GM18870 (cell line): ENCODE data around the gene ITGAX.
"Not testable (repeated sequence)": the region's sequence is repeated elsewhere in the genome, so short reads cannot be mapped to it uniquely, and the experiment has no call there.

Experiments used
- ATAC-seq: cut with Tn5 transposase; IDR thresholded peaks from one replicate; pipeline ENCODE4 v1.9.1; 2021; ENCODE audit warnings: moderate library complexity; ENCODE audit not compliant: unreplicated experiment

The ITGAX gene

DNA sequence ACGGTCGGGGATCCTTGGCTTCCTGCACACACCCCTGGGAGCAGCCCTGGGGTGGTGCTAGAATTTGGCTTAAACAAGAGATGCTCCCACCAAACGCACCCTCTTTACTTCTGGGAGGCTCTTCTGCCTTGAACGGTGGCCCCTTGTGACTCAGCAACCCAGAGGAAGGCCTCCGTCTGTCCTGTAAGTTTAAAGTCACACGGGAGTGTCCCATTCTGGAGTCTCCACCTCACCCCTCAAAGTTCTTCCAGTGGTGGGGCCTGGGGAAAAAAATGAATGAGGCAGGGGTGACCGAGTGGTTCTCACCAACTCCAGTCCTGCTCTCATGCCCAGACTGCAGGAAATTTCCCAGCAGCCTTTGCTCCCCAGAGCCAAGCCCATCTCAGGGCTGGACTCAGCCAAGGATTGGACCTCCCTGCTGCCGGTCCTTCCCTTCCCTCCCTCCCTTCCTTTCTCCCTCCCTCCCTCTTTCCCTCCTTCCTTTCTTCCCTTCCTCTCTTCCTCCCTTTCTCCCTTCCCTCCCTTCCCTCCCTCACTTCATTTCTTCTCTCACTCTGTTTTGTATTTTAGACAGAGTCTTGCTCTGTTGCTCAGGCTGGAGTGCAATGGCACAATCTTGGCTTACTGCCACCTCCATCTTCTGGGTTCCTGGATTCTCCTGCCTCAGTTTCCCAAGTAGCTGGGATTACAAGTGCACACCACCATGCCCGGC is 49.5 kb downstream of the ITGAX start:
- ATAC-seq: no peak

DNA sequence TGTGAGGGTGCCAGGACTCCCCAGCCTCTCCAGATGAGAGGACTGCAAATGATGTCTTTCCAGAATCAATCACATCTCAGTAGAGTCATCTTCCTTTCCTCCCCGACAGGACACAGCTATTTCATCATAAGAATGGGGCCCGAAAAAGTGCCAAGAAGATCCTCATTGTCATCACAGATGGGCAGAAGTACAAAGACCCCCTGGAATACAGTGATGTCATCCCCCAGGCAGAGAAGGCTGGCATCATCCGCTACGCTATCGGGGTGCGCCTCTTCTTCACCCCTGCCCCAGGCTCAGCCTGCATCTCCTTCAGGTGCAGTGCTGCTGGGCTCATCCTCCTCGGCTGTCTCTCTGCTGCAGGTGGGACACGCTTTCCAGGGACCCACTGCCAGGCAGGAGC is 52.4 kb downstream of the ITGAX start:
- ATAC-seq: no peak

DNA sequence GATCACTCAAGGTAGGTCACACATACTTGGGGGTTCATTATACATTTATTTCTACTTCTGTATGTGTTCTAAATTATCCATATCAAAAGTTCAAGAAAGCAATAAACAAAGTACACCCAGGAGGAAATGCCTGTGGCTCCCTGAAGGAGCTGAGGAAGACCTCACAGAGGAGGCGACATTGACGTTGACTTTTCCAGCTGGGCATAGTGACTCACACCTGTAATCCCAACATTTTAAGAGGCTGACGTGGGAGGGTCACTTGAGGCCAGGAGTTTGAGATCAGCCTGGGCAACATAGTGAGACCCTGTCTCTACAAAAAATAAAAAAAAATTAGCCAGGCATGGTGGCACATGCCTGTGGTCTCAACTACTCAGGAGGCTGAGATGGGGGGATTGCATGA is 54.5 kb downstream of the ITGAX start:
- ATAC-seq: no peak

DNA sequence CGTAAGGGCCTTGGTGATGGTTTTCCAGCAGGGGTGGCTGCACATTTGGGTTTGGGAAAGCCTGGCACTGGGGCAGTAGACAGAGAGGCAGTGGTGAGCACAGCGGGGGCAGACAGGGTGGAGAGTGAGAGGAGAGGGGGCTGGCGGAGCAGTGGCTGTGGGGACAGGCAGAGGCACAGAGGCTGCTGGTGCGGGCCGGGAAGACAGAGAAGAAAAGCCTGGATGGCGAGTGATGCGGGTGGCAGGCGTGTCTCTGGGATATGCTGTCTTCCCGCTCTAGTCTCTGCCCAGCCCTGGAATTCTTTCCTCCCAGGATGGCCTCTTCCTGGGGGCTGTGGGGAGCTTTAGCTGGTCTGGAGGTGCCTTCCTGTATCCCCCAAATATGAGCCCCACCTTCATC is 55.1 kb downstream of the ITGAX start:
- no peak for ATAC-seq

DNA sequence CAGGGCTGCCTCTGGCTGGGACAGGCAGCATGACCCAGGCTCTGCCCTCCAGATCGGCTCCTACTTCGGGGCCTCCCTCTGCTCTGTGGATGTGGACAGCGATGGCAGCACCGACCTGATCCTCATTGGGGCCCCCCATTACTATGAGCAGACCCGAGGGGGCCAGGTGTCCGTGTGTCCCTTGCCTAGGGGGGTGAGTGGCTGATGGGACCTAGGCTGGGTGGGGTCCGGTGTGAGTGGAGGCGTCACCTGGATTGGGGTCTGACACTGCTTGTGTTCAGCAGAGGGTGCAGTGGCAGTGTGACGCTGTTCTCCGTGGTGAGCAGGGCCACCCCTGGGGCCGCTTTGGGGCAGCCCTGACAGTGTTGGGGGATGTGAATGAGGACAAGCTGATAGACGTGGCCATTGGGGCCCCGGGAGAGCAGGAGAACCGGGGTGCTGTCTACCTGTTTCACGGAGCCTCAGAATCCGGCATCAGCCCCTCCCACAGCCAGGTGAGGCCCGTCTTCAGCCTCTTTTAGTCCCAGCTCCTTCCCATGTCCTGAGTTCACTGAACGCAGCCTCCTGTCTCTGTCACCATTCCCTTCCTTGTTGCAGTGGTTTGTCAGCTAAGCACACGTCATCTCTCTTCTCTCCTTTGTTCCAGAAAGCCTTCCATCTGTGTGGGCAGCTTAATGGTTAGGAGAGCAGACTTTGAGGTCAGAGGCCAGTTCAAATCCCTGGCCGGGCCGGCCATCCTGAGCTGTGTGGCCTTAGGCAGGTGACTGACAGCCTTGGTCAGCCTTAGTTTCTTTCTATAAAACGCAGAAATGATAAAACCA is 56.3 kb downstream of the ITGAX start:
- ATAC-seq: no peak

DNA sequence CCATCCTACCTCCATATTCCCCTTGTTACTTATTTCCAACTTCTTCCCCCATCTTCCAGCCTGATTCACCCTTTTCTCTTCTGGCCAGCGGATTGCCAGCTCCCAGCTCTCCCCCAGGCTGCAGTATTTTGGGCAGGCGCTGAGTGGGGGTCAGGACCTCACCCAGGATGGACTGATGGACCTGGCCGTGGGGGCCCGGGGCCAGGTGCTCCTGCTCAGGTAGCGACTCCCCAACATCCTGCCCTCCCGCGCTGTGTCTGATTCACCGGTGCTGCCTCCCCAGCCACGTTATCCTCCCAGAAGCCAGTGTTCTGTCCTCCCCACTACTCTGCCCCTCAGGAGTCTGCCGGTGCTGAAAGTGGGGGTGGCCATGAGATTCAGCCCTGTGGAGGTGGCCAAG is 57.8 kb downstream of the ITGAX start:
- ATAC-seq: no peak

DNA sequence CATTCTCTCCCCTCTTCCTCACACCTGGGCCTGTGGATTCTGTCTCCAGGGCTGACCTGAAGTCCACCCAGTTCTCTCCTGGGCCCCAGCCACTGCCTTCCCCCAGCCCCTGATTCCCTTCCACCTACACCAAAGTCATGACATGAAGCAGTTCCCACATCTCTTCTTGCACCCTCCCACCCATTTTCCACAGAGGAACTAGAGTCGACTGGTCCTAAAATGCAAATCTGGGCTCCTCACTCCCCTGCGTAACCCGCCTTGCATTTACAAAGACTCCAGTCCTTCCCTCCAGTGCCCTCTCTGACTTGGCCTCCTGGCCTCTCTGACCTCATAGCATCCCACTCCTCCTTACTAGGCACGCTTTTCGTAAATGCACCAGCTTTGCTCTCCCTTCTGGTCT is 58.4 kb downstream of the ITGAX start:
- ATAC-seq: no peak

DNA sequence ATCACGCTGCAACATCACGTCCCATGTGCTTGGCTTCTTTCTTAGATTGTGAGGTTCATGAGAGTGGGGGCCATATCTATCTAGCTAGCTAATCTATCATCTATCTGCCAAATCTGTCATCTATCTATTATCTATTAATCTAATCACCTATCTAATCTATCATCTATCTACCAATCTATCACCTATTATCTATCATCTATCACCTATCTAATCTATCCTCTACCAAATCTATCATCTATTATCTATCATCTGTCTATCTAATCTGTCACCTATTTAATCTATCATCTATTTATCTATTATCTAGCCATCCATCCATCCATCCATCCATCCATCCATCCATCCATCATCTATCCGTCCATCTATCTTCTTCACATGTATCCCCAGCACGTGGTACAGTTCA is 59.0 kb downstream of the ITGAX start:
- no peak for ATAC-seq

DNA sequence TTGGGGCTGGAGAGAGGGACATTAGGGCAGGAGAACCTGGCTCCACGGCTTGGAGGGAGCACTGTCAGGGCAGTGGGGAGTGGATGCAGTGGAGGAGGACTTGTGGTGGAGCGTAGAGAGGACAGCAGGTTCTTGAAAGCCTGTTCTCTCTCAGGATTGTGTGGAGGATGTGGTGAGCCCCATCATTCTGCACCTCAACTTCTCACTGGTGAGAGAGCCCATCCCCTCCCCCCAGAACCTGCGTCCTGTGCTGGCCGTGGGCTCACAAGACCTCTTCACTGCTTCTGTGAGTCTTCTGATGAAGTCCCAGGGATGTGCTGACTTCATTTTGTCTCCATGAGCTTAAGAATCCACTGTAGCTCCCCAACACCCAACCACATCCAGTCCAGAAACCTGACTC is 59.7 kb downstream of the ITGAX start:
- ATAC-seq: no peak

DNA sequence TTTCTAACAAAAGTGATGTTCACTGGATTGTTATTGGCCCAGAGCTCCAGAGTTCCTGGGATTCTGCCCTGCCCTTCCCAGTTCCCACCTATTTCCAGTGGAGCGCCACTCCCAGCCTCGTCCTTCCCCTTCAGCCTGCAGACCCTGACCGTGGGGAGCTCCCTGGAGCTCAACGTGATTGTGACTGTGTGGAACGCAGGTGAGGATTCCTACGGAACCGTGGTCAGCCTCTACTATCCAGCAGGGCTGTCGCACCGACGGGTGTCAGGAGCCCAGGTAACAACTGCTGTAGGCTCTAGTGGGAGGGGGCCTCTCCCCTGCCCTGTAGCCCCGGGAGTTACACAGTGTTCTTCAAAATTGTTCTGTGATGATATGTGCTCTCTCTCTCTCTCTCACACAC is 61.4 kb downstream of the ITGAX start:
- ATAC-seq: no peak

DNA sequence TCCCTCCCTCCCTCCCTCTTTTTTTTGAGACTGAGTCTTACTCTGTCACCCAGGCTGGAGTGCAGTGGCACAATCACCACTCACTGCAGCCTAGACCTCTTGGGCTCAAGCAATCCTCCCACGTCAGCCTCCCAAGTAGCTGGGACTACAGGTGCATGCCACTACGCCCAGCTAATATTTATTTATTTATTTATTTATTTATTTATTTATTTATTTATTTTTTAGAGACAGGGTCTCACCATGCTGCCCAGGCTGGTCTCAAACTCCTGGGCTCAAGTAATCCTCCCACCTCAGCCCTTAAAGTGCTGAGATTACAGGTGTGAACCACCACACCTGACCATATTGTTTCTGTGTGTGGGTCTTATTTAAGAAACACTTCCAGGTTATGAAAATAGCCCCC is 62.1 kb downstream of the ITGAX start:
- not testable (repeated sequence) for ATAC-seq

DNA sequence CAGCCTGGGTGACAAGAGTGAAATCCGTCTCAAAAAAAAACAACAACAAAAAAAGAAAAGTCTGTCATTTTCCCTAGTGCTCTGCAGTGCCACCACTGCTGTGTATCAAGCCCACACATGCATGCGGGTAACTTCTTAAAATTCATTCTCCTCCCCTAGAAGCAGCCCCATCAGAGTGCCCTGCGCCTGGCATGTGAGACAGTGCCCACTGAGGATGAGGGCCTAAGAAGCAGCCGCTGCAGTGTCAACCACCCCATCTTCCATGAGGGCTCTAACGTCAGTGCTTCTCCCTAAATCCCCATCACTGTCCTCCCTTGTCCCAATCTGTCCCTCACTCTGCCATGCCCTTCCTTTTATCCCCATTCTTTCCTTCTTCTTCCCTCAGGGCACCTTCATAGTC is 62.9 kb downstream of the ITGAX start:
- no peak for ATAC-seq

DNA sequence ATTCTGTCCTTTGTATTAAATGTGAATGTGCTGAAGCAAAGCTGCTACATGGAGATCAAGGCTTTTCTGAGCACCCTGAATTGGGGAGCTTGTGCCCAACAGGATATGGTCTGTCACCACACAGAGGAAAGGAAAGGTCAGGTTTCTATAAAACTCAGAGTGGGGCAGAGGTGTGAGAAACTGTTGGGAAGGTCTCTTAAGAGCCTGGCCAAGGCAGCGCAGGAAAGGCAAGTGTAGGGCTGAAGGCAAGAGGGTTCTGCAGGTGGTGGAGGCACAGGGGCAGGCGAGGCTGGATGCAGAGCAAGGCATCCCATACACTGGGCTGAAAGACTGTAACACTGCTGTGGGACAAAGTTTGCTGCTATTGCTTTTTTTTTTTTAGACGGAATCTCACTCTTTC is 65.1 kb downstream of the ITGAX start:
- ATAC-seq: no peak

DNA sequence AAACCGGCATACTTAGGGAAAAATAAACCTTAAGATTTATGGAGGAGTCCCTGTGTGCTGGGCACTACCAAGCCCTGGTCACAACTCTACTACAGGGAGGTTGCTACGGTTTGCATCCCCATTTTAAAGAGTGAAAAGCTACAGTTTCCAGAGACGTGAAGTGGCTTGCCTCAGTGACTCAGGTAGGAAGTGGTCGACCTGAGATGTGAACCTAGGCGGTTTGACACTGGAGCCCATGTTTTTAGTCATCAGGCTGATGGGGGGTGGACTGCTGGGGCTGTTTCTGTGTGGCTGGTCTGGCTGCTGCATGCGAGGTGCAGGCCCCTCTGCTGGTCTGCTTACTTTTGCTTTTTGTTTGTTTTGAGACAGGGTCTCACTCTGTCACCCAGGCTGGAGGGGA is 66.6 kb downstream of the ITGAX start:
- ATAC-seq: no peak

DNA sequence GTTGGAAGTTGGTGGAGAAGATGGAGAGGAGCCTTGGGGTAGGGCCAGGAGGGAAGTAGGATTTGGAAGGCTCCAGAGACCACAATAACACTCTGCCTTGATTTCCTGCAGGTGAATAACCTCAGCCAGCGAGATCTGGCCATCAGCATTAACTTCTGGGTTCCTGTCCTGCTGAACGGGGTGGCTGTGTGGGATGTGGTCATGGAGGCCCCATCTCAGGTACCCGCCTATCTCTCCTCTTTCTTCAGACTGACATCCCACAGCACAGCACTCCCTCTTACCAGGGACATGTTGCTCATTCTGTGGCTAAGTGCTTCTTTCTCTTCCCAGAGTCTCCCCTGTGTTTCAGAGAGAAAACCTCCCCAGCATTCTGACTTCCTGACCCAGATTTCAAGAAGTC is 68.3 kb downstream of the ITGAX start:
- no peak for ATAC-seq

DNA sequence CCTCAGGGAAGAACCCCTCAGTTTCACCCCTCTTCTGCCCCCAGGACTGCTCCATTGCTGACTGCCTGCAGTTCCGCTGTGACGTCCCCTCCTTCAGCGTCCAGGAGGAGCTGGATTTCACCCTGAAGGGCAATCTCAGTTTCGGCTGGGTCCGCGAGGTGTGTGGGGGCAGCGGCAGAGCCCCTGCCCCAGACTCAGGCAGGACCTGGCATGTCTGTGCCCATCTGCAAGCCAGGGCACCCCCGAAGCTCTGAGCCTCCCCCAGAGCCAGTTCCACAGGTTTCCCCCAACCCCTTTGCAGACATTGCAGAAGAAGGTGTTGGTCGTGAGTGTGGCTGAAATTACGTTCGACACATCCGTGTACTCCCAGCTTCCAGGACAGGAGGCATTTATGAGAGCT is 68.8 kb downstream of the ITGAX start:
- ATAC-seq: no peak

DNA sequence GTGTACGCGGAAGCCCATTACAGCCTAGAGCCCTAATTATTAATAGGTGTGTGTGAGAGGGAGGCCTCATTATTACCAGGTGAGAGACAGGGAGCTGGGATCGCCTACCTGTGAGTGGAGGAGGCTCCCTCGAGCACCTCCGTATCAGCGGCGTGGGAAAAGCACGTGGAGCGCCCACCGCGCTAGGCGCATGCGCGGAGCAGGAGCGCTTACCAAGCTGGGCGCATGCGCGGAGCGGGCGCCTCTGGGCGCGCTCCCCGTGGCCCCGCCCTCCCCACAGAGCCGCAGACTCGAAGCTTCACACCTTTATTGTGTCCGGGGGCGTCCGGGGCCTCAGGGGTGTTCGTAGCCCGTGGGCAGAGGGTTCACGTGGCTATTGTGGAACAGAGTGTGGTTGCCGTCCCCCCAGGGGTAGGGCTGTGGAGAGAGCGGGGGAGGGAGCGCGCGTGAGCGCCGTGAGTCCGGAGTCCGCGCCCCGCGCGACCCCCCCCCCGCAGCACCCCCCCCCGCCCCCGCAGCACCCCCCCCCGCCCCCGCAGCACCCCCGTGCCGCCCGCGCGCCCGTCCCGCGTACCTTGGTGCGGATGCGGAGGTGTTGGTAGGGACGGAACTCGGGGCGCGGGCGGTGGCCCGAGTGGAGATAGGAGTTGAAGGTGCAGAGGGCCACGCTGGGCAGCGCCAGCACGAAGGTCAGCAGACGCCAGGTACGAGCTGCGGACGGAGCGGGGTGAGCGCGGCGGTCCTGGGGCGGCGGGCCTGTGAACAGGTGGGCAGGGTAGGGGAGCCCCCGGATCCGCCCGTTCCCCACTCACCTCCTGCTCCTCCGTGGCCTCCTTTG is 72.7 kb downstream of the ITGAX start:
- ATAC-seq: no peak

DNA sequence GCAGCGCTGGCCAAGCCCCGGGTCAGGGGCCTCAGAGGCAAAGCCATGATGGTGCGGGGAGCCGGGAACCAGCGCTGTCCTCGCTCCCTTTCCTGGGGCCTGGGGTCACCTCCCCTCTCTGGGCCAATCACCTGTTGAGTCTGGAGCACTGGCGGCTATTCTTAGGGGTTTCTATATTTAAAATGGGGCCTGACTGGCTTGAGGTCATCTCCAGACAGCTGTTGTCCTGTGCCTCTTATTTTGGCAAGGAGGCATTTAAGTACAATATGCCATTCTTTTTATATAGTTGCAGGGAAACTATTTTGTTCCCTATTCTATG is 73.3 kb downstream of the ITGAX start, which contains the start of gene COX6A2:
TSS of gene COX6A2 (minus strand) at position 82 of the 319 bp plus-strand sequence. CDS start at position 47, 35 bp downstream.
- no peak for ATAC-seq

DNA sequence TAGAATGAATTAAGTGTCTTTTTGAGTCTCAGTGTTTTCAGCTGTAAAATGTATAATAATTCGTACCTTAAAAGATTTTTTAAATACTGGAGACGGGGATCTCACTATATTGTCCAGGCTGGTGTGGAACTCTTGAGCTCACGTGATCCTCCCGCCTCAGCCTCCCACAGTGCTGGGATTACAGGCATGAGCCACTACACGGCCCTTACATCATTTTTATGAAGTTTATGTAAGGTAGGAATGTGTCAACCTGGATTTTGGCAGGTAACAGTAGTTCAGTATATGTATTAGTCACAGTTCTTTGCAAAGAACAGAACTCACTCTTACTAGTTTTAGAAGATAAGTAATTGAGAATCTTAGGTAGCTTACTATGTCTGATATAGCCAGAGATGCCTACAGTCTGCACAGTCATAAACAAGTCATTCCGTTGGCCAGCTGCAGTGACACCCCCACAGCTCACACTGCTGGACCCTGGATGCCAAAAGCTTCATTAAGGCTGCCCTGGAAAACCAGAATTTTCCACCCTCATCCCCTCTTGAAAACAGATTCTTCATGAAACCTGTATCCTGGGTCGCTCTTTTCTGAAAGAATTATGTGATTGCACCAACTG is 73.8 kb downstream of the ITGAX start:
- ATAC-seq: no peak

DNA sequence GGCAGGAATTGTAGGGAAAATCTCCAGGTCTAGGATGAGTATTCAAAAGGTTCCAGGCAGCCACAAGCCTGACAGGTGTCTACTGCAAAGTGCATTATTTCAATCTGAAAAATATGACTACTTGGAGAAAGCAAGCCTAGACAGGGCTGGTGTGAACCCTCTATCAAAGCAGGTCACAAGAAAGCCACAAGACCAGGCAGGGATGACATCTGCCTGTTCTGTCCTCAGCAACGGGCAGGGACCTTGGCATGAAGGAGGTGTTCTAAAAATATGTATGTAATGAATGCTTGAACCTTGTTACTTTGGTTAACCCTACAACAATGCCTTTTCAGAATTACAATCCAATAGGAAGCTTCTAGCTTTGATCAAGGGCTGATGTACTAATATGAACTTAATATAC is 74.3 kb downstream of the ITGAX start:
- ATAC-seq: no peak

DNA sequence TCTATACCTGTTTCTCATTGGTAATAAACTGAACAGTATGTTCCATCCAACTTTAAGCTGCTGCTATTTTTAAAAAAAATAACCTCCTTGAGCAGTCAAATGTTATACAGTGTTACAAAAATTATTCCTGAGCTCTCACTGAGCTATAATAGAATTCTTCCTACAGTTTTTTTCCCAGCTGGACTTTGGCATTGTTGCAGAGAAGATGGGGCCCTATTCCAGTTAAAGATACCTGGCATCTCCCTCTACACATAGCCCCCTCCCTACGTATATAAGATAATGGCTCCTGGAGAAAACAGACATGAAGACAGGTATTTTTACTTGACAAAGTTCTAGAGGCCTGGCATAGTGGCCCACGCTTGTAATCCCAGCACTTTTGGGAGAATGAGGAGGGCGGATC is 74.8 kb downstream of the ITGAX start:
- no peak for ATAC-seq
